Left lung (tissue), 10 donors: ENCODE measurements around the gene ARHGAP21. TPM values are rescaled to one million over a fixed set of nuclear protein-coding genes. Genes with fewer than 3 reads are reported as not detected.

Experiments used
- ATAC-seq: fragments of 200-7000 bp; cut with Tn5 transposase; one replicate; pipeline ENCODE4 v1.9.1; 2020; ENCODE audit warnings: moderate library complexity
- DNase-seq, 4 donors: peaks; one replicate each; pipeline ENCODE4 v3.0.0-alpha.2; 2013 to 2020
- H3K27ac ChIP-seq, 2 donors: fragments of 200-600 bp; sonication (generic) in 1 of 2; one replicate each; pipeline versions ENCODE4 v1.5.0 to v1.8.0; 2020 to 2021
- H3K27me3 ChIP-seq, 2 donors: fragments of 200-600 bp; sonication (generic) in 1 of 2; one replicate each; pipeline versions ENCODE4 v1.5.0 to v1.8.0; 2020 to 2021
- H3K36me3 ChIP-seq, 2 donors: fragments of 200-600 bp; sonication (generic) in 1 of 2; one replicate each; pipeline versions ENCODE4 v1.5.0 to v1.8.0; 2020 to 2021
- H3K4me1 ChIP-seq, 2 donors: fragments of 200-600 bp; one replicate each; pipeline ENCODE4 v1.8.0; 2021
- H3K4me3 ChIP-seq, 2 donors: fragments of 200-600 bp; sonication (generic) in 1 of 2; one replicate each; pipeline versions ENCODE4 v1.5.0 to v1.8.0; 2020 to 2021; ENCODE audit warnings: mild to moderate bottlenecking in 1 of 2
- H3K9me3 ChIP-seq, 2 donors: fragments of 200-600 bp; sonication (generic) in 1 of 2; one replicate each; pipeline versions ENCODE4 v1.5.0 to v1.8.0; 2020 to 2021
- CTCF ChIP-seq, 2 donors: fragments of 200-600 bp; sonication (generic) in 1 of 2; IDR thresholded peaks; one replicate each; pipeline versions ENCODE4 v1.5.0 to v1.8.0; 2021; ENCODE audit warnings: antibody characterized with exemption in 2 of 2
- intact Hi-C, 2 donors: fragments of 100-400 bp; cut with DNase I; formaldehyde crosslinking; loops; one replicate each; pipeline versions ENCODE4 v1.11.2 to v1.14.2; 2022
- polyA plus RNA-seq, 6 donors: library from polyadenylated mRNA; unstranded; fragments of 120-200 nt; gene quantifications; one replicate each; pipeline ENCODE4 v1.2.1, GENCODE V29; 2013; ENCODE audit not compliant: insufficient read length in 6 of 6
- total RNA-seq, 2 donors: library from RNA; stranded (reverse); fragmentation: NEBNext Ultra II Directional; extraction: Animal tissue kit (Norgen Biotek cat#: 25700); gene quantifications; one replicate each; pipeline ENCODE4 v1.2.1, GENCODE V29; 2021
- donor health status: DM: no; HTN: yes; CAD: no.
- donor health status: DM: no; HTN: no; CAD: no.

The ARHGAP21 gene
- total and polyA plus RNA-seq, 8 donors, result 74.3 to 155 (median 126) TPM

DNA sequence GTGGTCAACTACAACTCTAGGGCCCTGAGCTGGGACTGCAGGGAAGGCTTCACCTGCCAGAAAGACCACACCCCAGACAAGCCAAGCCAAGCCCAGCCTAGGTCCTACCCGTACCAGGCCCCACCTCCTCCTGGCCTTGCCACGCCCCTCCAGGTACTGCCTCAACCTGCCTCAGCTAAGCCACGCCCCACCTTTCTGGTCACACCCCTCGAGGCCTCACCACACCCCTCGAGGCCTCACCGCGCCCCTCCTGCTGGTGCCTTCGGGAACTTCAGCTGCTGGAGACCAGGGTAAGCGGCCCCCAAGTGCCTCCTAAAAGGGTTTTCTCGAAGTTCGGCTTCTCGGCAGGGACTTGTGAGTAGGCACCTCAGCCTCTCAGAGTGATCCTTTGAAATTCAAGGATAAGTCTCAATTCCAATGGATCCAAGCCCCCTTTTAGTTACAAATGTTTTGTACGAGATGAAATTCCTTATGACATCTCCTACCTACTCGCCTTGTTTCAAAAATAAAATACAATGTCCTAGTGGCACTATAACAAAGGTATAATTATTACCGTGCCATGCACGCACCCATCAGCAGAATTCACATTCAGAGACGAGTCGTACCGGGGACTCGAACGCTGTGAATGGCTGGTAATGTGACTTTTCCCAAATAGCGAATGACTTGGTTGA, 171.2 kb downstream of the ARHGAP21 start:
- Histone ChIP-seq H3K4me3 (no peak overlapping the region), H3K27me3 (no peaks in the 10 kb centered on the region), H3K9me3 (no peaks in the 10 kb centered on the region), H3K27ac (no peak overlapping the region), H3K4me1 (no peaks in the 10 kb centered on the region), H3K36me3 (no peaks in the 10 kb centered on the region)
- no peak for TF ChIP-seq CTCF (IDR thresholded peaks at IDR 0.05)
- intact Hi-C loops, result no loop called here
- ATAC-seq, result peak; percentile 84
- peak in 2 of 4 donors; percentile 24 to 51 for DNase-seq

GRCh38 chr10:24551161-24551560, 172.5 kb downstream of the ARHGAP21 start:
- DNase-seq, result no peak
- ATAC-seq, result no peak
- TF ChIP-seq CTCF (IDR thresholded peaks at IDR 0.05), result no peak
- Histone ChIP-seq H3K27me3 (no peaks in the 10 kb centered on the region), H3K27ac (no peak overlapping the region), H3K9me3 (no peaks in the 10 kb centered on the region), H3K4me3 (no peak overlapping the region), H3K36me3 (no peaks in the 10 kb centered on the region), H3K4me1 (no peaks in the 10 kb centered on the region)
- intact Hi-C loops, result no loop called here

- no peaks in the 10 kb centered on the region for H3K4me1 ChIP-seq
- H3K27ac ChIP-seq, result no peak overlapping the region
- no peaks in the 10 kb centered on the region for H3K9me3 ChIP-seq
- TF ChIP-seq CTCF (IDR thresholded peaks at IDR 0.05), result no peak
- no peak for ATAC-seq
- no peak overlapping the region for H3K4me3 ChIP-seq
- intact Hi-C loops, result no loop called here
- H3K27me3 ChIP-seq, result no peaks in the 10 kb centered on the region
- no peak for DNase-seq
- H3K36me3 ChIP-seq, result no peaks in the 10 kb centered on the region
Observed at GRCh38 chr10:24550680-24551079, 173.0 kb downstream of the ARHGAP21 start.

DNA sequence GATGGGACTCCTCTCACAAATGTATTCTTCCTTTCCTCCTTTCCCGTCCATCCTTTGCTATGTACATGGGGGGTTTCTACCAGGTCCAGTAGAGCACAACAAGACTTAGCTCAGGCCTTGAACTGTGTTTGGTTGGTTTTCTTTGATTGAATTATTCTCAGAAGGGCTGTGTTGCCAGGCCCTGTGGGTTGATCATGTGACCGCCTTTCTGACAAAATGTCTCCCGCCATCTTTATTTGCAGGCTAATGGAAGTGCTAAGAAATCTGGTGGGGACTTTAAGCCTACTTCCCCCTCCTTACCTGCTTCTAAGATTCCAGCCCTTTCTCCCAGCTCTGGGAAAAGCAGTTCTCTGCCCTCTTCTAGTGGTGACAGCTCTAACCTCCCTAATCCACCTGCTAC, 178.1 kb downstream of the ARHGAP21 start:
- Histone ChIP-seq H3K27ac (no peak overlapping the region), H3K27me3 (no peaks in the 10 kb centered on the region), H3K4me3 (no peak overlapping the region), H3K9me3 (no peaks in the 10 kb centered on the region), H3K4me1 (no peaks in the 10 kb centered on the region), H3K36me3 (peaks cover 0 to 26% of the 10 kb centered on the region in 2 donors)
- intact Hi-C loops, result no loop called here
- DNase-seq (no peak), ATAC-seq (no peak)
- TF ChIP-seq CTCF (IDR thresholded peaks at IDR 0.05), result no peak

DNA sequence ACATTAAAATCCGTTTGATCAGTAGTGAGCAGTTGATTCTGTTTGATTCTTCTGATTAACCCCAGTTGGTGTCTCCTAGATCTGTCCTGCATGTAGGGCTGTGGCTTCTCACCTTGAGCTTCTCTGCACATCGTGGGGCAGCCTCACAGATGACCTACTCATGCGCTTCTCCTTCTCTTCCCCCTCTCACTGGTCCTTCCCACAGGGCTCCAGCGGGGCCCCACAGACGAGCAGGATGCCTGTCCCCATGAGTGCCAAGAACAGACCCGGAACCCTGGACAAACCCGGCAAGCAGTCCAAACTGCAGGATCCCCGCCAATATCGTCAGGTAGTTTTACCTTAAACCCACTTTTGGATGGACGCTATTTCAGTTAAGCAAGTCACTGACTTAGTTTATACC, 178.9 kb downstream of the ARHGAP21 start:
- DNase-seq (no peak), ATAC-seq (no peak)
- Histone ChIP-seq H3K36me3 (peaks cover 0 to 26% of the 10 kb centered on the region in 2 donors), H3K4me1 (no peaks in the 10 kb centered on the region), H3K4me3 (no peak overlapping the region), H3K27me3 (no peaks in the 10 kb centered on the region), H3K9me3 (no peaks in the 10 kb centered on the region), H3K27ac (no peak overlapping the region)
- TF ChIP-seq CTCF (IDR thresholded peaks at IDR 0.05), result no peak
- intact Hi-C loops, result no loop called here
